Hepatocyte (in vitro differentiated cells): ENCODE results near the gene COPE. TPM values are rescaled to one million over a fixed set of nuclear protein-coding genes. Genes with fewer than 3 reads are reported as not detected.

ENCODE experiments used
- DNase-seq: peaks from one replicate; pipeline ENCODE4 v3.0.0-alpha.2; 2016; ENCODE audit warnings: low spot score
- H2AFZ ChIP-seq: fragments of 200-600 bp; sonication (generic); 2 replicates; pipeline ENCODE4 v1.6.0; 2016; ENCODE audit warnings: antibody characterized with exemption, mild to moderate bottlenecking
- H3K27ac ChIP-seq: fragments of 200-600 bp; sonication (generic); 2 replicates; pipeline ENCODE4 v1.5.1; 2016; ENCODE audit warnings: mild to moderate bottlenecking
- H3K27me3 ChIP-seq: fragments of 200-600 bp; sonication (generic); 2 replicates; pipeline ENCODE4 v1.6.1; 2016
- H3K36me3 ChIP-seq: fragments of 200-600 bp; sonication (generic); replicated peaks from 2 replicates; pipeline ENCODE4 v1.5.1; 2016; ENCODE audit warnings: low read depth; ENCODE audit not compliant: insufficient read depth
- H3K4me1 ChIP-seq: fragments of 200-600 bp; sonication (generic); 2 replicates; pipeline ENCODE4 v1.5.1; 2016; ENCODE audit warnings: mild to moderate bottlenecking, moderate library complexity; ENCODE audit not compliant: insufficient read depth
- H3K4me2 ChIP-seq: fragments of 200-600 bp; sonication (generic); 2 replicates; pipeline ENCODE4 v1.6.0; 2016
- H3K4me3 ChIP-seq: fragments of 200-600 bp; sonication (generic); 2 replicates; pipeline ENCODE4 v1.5.1; 2016; ENCODE audit warnings: mild to moderate bottlenecking
- H3K79me2 ChIP-seq: fragments of 200-600 bp; sonication (generic); 2 replicates; pipeline ENCODE4 v1.6.0; 2017; ENCODE audit warnings: mild to moderate bottlenecking
- H3K9me2 ChIP-seq: fragments of 200-600 bp; sonication (generic); replicated peaks from 2 replicates; pipeline ENCODE4 v1.6.0; 2017; ENCODE audit warnings: mild to moderate bottlenecking; ENCODE audit not compliant: insufficient read depth
- H3K9me3 ChIP-seq: fragments of 200-600 bp; sonication (generic); 2 replicates; pipeline ENCODE4 v1.5.1; 2016; ENCODE audit warnings: low read depth, mild to moderate bottlenecking
- H4K20me1 ChIP-seq: fragments of 200-600 bp; sonication (generic); 2 replicates; pipeline ENCODE4 v1.6.0; 2016; ENCODE audit warnings: mild to moderate bottlenecking; ENCODE audit not compliant: insufficient read depth, poor library complexity, severe bottlenecking
- CTCF ChIP-seq: fragments of 200-600 bp; sonication (generic); IDR thresholded peaks from 2 replicates; pipeline ENCODE4 v1.5.1; 2016; ENCODE audit warnings: antibody characterized with exemption, mild to moderate bottlenecking; ENCODE audit not compliant: poor library complexity
- EZH2 ChIP-seq: fragments of 200-600 bp; sonication (generic); IDR thresholded peaks from 2 replicates; pipeline ENCODE4 v1.6.1; 2016; ENCODE audit warnings: antibody characterized with exemption, mild to moderate bottlenecking, borderline replicate concordance
- EZH2phosphoT487 ChIP-seq: fragments of 200-600 bp; sonication (generic); IDR thresholded peaks from one replicate; pipeline ENCODE4 v1.6.1; 2018; ENCODE audit warnings: antibody characterized with exemption, mild to moderate bottlenecking, low read depth, moderate library complexity; ENCODE audit not compliant: unreplicated experiment, severe bottlenecking
- WGBS: methylation state at CpG from one replicate; pipeline ENCODE4 v1.1.6; 2016; ENCODE audit warnings: low lambda C conversion rate; ENCODE audit errors: missing lambda C conversion rate; 5-methylcytosine and 5-hydroxymethylcytosine counted together
- polyA plus RNA-seq: library from polyadenylated mRNA; unstranded; fragments of >200 nt; fragmentation: Nextera tagmentation; extraction: Ambion mirVana; gene quantifications from 2 replicates; pipeline ENCODE4 v1.2.1, GENCODE V29; 2016
- total RNA-seq: library from RNA; depleted of rRNA; stranded (reverse); fragments of >200 nt; gene quantifications from 2 replicates; pipeline ENCODE4 v1.2.3, GENCODE V29; 2014

Gene COPE
- total and polyA plus RNA-seq, 2 experiments from 2014 or later: 228 to 397 TPM

GRCh38 chr19:18913466-18913865, 5.7 kb downstream of the COPE start:
- Histone ChIP-seq H3K27me3 (no peaks in the 10 kb centered on the region), H3K27ac (no peak overlapping the region), H3K9me2 (no peaks in the 10 kb centered on the region), H3K4me1 (peaks cover 4% of the 10 kb centered on the region), H4K20me1 (peaks cover 21% of the 10 kb centered on the region), H2AFZ (no peak overlapping the region), H3K4me3 (no peak overlapping the region), H3K79me2 (peaks cover 61% of the 10 kb centered on the region), H3K9me3 (no peaks in the 10 kb centered on the region), H3K4me2 (no peak overlapping the region), H3K36me3 (no peaks in the 10 kb centered on the region)
- WGBS: 97% methylated on average over 5 of the region's 5 CpGs
- TF ChIP-seq EZH2 (no peak), CTCF (no peak), EZH2phosphoT487 (no peak)
- no peak for DNase-seq

GRCh38 chr19:18912933-18913332, 6.3 kb downstream of the COPE start:
- DNase-seq: no peak
- Histone ChIP-seq H2AFZ (no peak overlapping the region), H4K20me1 (peaks cover 21% of the 10 kb centered on the region), H3K4me3 (no peak overlapping the region), H3K27me3 (no peaks in the 10 kb centered on the region), H3K36me3 (no peaks in the 10 kb centered on the region), H3K79me2 (peaks cover 56% of the 10 kb centered on the region), H3K9me2 (no peaks in the 10 kb centered on the region), H3K4me1 (no peaks in the 10 kb centered on the region), H3K4me2 (no peak overlapping the region), H3K27ac (no peak overlapping the region), H3K9me3 (no peaks in the 10 kb centered on the region)
- 97% methylated on average over 13 of the region's 14 CpGs for WGBS
- TF ChIP-seq EZH2phosphoT487 (no peak), CTCF (no peak), EZH2 (no peak)

GRCh38 chr19:18910801-18911436, 8.3 kb downstream of the COPE start:
- TF ChIP-seq EZH2 (no peak), EZH2phosphoT487 (no peak), CTCF (no peak)
- H2AFZ ChIP-seq: no peak overlapping the region
- H4K20me1 ChIP-seq: peaks cover 16% of the 10 kb centered on the region
- no peaks in the 10 kb centered on the region for H3K27me3 ChIP-seq
- H3K79me2 ChIP-seq: peaks cover 36% of the 10 kb centered on the region
- no peaks in the 10 kb centered on the region for H3K4me1 ChIP-seq
- no peaks in the 10 kb centered on the region for H3K9me2 ChIP-seq
- no peak overlapping the region for H3K27ac ChIP-seq
- H3K4me2 ChIP-seq: no peak overlapping the region
- WGBS: 98% methylated on average over 19 of the region's 19 CpGs
- DNase-seq: no peak
- no peaks in the 10 kb centered on the region for H3K36me3 ChIP-seq
- H3K4me3 ChIP-seq: no peak overlapping the region
- no peaks in the 10 kb centered on the region for H3K9me3 ChIP-seq
